ENCODE measurements around the gene UBE2J1.
"Not testable (repeated sequence)": the region's sequence is repeated elsewhere in the genome, so short reads cannot be mapped to it uniquely, and the experiment has no call there.

UBE2J1 gene

GRCh38 chr6:89311853-89312531, 40.5 kb downstream of the UBE2J1 start:
- TF ChIP-seq, protein P1, sequence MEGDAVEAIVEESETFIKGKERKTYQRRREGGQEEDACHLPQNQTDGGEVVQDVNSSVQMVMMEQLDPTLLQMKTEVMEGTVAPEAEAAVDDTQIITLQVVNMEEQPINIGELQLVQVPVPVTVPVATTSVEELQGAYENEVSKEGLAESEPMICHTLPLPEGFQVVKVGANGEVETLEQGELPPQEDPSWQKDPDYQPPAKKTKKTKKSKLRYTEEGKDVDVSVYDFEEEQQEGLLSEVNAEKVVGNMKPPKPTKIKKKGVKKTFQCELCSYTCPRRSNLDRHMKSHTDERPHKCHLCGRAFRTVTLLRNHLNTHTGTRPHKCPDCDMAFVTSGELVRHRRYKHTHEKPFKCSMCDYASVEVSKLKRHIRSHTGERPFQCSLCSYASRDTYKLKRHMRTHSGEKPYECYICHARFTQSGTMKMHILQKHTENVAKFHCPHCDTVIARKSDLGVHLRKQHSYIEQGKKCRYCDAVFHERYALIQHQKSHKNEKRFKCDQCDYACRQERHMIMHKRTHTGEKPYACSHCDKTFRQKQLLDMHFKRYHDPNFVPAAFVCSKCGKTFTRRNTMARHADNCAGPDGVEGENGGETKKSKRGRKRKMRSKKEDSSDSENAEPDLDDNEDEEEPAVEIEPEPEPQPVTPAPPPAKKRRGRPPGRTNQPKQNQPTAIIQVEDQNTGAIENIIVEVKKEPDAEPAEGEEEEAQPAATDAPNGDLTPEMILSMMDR (IDR thresholded peaks at IDR 0.05): no peak
- Histone ChIP-seq H3K4me3 (peak overlapping the region; percentile 21), H3K27ac (peak overlapping the region; percentile 18 to 20)
- no peak for DNase-seq (ENCODE audit: low spot score)

GRCh38 chr6:89311530-89311852, 41.0 kb downstream of the UBE2J1 start:
- H3K4me3 ChIP-seq: no peak overlapping the region
- TF ChIP-seq, protein P1 (IDR thresholded peaks at IDR 0.05): no peak
- DNase-seq (ENCODE audit: low spot score): no peak
- peak overlapping the region; percentile 18 to 20 for H3K27ac ChIP-seq

GRCh38 chr6:89310929-89311328, 41.6 kb downstream of the UBE2J1 start:
- no peak for DNase-seq (ENCODE audit: low spot score)
- TF ChIP-seq, protein P1 (IDR thresholded peaks at IDR 0.05): no peak
- H3K4me3 ChIP-seq: no peak overlapping the region

GRCh38 chr6:89308525-89309395, 43.8 kb downstream of the UBE2J1 start:
- no peak for DNase-seq (ENCODE audit: low spot score)
- no peak overlapping the region for H3K27ac ChIP-seq
- H3K4me3 ChIP-seq: no peak overlapping the region
- TF ChIP-seq, protein P1 (IDR thresholded peaks at IDR 0.05): no peak

More at GRCh38 chr6:89310929-89311328, 41.6 kb downstream of the UBE2J1 start:
- no peak overlapping the region for H3K27ac ChIP-seq

GRCh38 chr6:89304517-89304916, 48.0 kb downstream of the UBE2J1 start:
- DNase-seq (ENCODE audit: low spot score); H3K27ac ChIP-seq; H3K4me3 ChIP-seq: not testable (repeated sequence)

- no peak overlapping the region for H3K4me3 ChIP-seq
- no peak overlapping the region for H3K27ac ChIP-seq
- DNase-seq (ENCODE audit: low spot score): no peak
- TF ChIP-seq, protein P1 (IDR thresholded peaks at IDR 0.05): no peak
These were observed 49.6 kb downstream of the UBE2J1 start for GRCh38 chr6:89302936-89303335.

DNA sequence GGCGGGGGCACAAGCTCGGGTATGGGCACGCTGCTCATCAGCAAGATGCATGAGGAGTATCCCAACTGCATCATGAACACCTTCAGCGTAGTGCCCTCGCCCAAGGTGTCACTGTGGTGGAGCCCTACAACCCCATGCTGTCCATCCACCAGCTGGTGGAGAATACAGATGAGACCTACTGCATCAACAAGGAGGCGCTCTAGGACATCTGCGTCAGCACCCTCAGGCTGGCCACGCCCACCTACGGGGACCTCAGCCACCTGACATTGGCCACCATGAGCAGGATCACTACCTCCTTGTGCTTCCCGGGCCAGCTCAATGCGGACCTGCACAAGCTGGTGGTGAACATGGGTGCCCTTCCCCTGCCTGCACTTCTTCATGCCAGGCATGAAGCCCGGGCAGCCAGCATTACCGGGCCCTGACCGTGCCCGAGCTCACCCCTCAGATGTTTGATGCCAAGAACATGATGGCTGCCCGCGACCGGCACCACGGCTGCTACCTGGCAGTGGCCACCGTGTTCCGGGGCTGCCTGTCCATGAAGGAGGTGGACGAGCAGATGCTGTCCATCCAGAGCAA, 50.2 kb downstream of the UBE2J1 start:
- Histone ChIP-seq H3K27ac (no peak overlapping the region), H3K4me3 (no peak overlapping the region)
- TF ChIP-seq, protein P1 (IDR thresholded peaks at IDR 0.05): no peak
- no peak for DNase-seq (ENCODE audit: low spot score)
